Measurements from ENCODE around the gene SLPI.

SLPI gene

GRCh38 chr20:45289942-45290676 lies 35.7 kb upstream of the SLPI start:
- ATAC-seq (ENCODE audit: low read depth): no peak
- Histone ChIP-seq H3K9me3 (ENCODE audit: severe bottlenecking) (no peaks in the 10 kb centered on the region), H3K36me3 (ENCODE audit: low read depth) (no peaks in the 10 kb centered on the region), H3K27me3 (ENCODE audit: insufficient read depth, poor library complexity, severe bottlenecking) (no peaks in the 10 kb centered on the region), H3K27ac (ENCODE audit: poor library complexity, severe bottlenecking) (no peak overlapping the region), H3K4me3 (ENCODE audit: severe bottlenecking) (no peak overlapping the region), H3K4me1 (ENCODE audit: insufficient read depth, poor library complexity, severe bottlenecking) (no peaks in the 10 kb centered on the region)
- peak; percentile 51 for DNase-seq (ENCODE audit: low spot score)
- TF ChIP-seq CTCF (IDR thresholded peaks at IDR 0.05; ENCODE audit: poor library complexity, severe bottlenecking): no peak

GRCh38 chr20:45288860-45289259 lies 34.5 kb upstream of the SLPI start:
- Histone ChIP-seq H3K27ac (ENCODE audit: poor library complexity, severe bottlenecking) (no peak overlapping the region), H3K9me3 (ENCODE audit: severe bottlenecking) (no peaks in the 10 kb centered on the region), H3K36me3 (ENCODE audit: low read depth) (no peaks in the 10 kb centered on the region), H3K27me3 (ENCODE audit: insufficient read depth, poor library complexity, severe bottlenecking) (no peaks in the 10 kb centered on the region), H3K4me3 (ENCODE audit: severe bottlenecking) (no peak overlapping the region), H3K4me1 (ENCODE audit: insufficient read depth, poor library complexity, severe bottlenecking) (no peaks in the 10 kb centered on the region)
- ATAC-seq (ENCODE audit: low read depth): no peak
- DNase-seq (ENCODE audit: low spot score): peak; percentile 61
- no peak for TF ChIP-seq CTCF (IDR thresholded peaks at IDR 0.05; ENCODE audit: poor library complexity, severe bottlenecking)

- Histone ChIP-seq H3K36me3 (ENCODE audit: low read depth) (no peaks in the 10 kb centered on the region), H3K4me1 (ENCODE audit: insufficient read depth, poor library complexity, severe bottlenecking) (no peaks in the 10 kb centered on the region), H3K9me3 (ENCODE audit: severe bottlenecking) (no peaks in the 10 kb centered on the region), H3K27me3 (ENCODE audit: insufficient read depth, poor library complexity, severe bottlenecking) (no peaks in the 10 kb centered on the region), H3K27ac (ENCODE audit: poor library complexity, severe bottlenecking) (no peak overlapping the region), H3K4me3 (ENCODE audit: severe bottlenecking) (no peak overlapping the region)
- DNase-seq (ENCODE audit: low spot score): peak; percentile 68
- ATAC-seq (ENCODE audit: low read depth): no peak
- no peak for TF ChIP-seq CTCF (IDR thresholded peaks at IDR 0.05; ENCODE audit: poor library complexity, severe bottlenecking)
Observed at GRCh38 chr20:45288376-45288775, 34.0 kb upstream of the SLPI start.

GRCh38 chr20:45283551-45284057 lies 29.2 kb upstream of the SLPI start:
- Histone ChIP-seq H3K4me1 (ENCODE audit: insufficient read depth, poor library complexity, severe bottlenecking) (no peaks in the 10 kb centered on the region), H3K36me3 (ENCODE audit: low read depth) (no peaks in the 10 kb centered on the region), H3K4me3 (ENCODE audit: severe bottlenecking) (no peak overlapping the region), H3K9me3 (ENCODE audit: severe bottlenecking) (no peaks in the 10 kb centered on the region), H3K27me3 (ENCODE audit: insufficient read depth, poor library complexity, severe bottlenecking) (no peaks in the 10 kb centered on the region), H3K27ac (ENCODE audit: poor library complexity, severe bottlenecking) (no peak overlapping the region)
- peak; percentile 57 for ATAC-seq (ENCODE audit: low read depth)
- DNase-seq (ENCODE audit: low spot score): no peak
- TF ChIP-seq CTCF (IDR thresholded peaks at IDR 0.05; ENCODE audit: poor library complexity, severe bottlenecking): no peak
